SK-MEL-5 (cell line): ENCODE measurements around the gene ERG28. TPM values are rescaled to one million over a fixed set of nuclear protein-coding genes. Genes with fewer than 3 reads are reported as not detected.

Experiments used
- DNase-seq: peaks from one replicate; pipeline ENCODE4 v3.0.0-alpha.2; 2016; ENCODE audit warnings: low read depth, low spot score
- in situ Hi-C: cut with HindIII; loops from 2 replicates; pipeline ENCODE4 v1.10.0; 2016; ENCODE audit warnings: low sequenced_read_pairs, high pct_unique_total_duplicates, low pct_unique_long_range_greater_than_20kb
- total RNA-seq: library from RNA; depleted of rRNA; stranded (reverse); fragments of >200 nt; shearing (Covaris generic); gene quantifications from 2 replicates; pipeline ENCODE4 v1.2.3, GENCODE V29; 2014

The ERG28 gene
- total RNA-seq, 1 experiment from 2014 or later = 13.5 TPM

- no peak for DNase-seq
- in situ Hi-C loops = no loop called here
These were observed 19.8 kb downstream of the ERG28 start for GRCh38 chr14:75640876-75641275.

- in situ Hi-C loops = no loop called here
- DNase-seq = peak; percentile 47
These were observed 24.5 kb downstream of the ERG28 start for GRCh38 chr14:75636100-75636692.

GRCh38 chr14:75634848-75635247 lies 25.8 kb downstream of the ERG28 start:
- in situ Hi-C loops = no loop called here
- no peak for DNase-seq

- no peak for DNase-seq
These were observed 29.2 kb downstream of the ERG28 start for GRCh38 chr14:75631453-75631831.

GRCh38 chr14:75630695-75631452 lies 29.8 kb downstream of the ERG28 start:
- DNase-seq = no peak
- in situ Hi-C loops = no loop called here

More at GRCh38 chr14:75631453-75631831, 29.2 kb downstream of the ERG28 start:
- in situ Hi-C loops = no loop called here

GRCh38 chr14:75628816-75629215 lies 31.9 kb downstream of the ERG28 start:
- no peak for DNase-seq
- in situ Hi-C loops = no loop called here

GRCh38 chr14:75627406-75627805 lies 33.3 kb downstream of the ERG28 start:
- in situ Hi-C loops = no loop called here

GRCh38 chr14:75626863-75627262 lies 33.8 kb downstream of the ERG28 start:
- in situ Hi-C loops = no loop called here
- no peak for DNase-seq

More at GRCh38 chr14:75627406-75627805, 33.3 kb downstream of the ERG28 start:
- no peak for DNase-seq

- in situ Hi-C loops = no loop called here
These were observed 34.3 kb downstream of the ERG28 start for GRCh38 chr14:75626396-75626795.

GRCh38 chr14:75625034-75625433 lies 35.6 kb downstream of the ERG28 start:
- no peak for DNase-seq
- in situ Hi-C loops = no loop called here

More at GRCh38 chr14:75626396-75626795, 34.3 kb downstream of the ERG28 start:
- no peak for DNase-seq

- DNase-seq = no peak
- in situ Hi-C loops = no loop called here
These were observed 41.1 kb downstream of the ERG28 start for GRCh38 chr14:75619548-75619947.

- in situ Hi-C loops = no loop called here
These were observed 45.5 kb downstream of the ERG28 start for GRCh38 chr14:75615200-75615599.

GRCh38 chr14:75614179-75614578 lies 46.5 kb downstream of the ERG28 start:
- in situ Hi-C loops = no loop called here
- DNase-seq = no peak

More at GRCh38 chr14:75615200-75615599, 45.5 kb downstream of the ERG28 start:
- DNase-seq = no peak

- in situ Hi-C loops = no loop called here
These were observed 48.5 kb downstream of the ERG28 start for GRCh38 chr14:75612157-75612556.

GRCh38 chr14:75610834-75611233 lies 49.8 kb downstream of the ERG28 start:
- in situ Hi-C loops = no loop called here
- no peak for DNase-seq

More at GRCh38 chr14:75612157-75612556, 48.5 kb downstream of the ERG28 start:
- no peak for DNase-seq

- no peak for DNase-seq
- in situ Hi-C loops = no loop called here
These were observed 50.8 kb downstream of the ERG28 start for GRCh38 chr14:75609606-75610475.

GRCh38 chr14:75609116-75609515 lies 51.6 kb downstream of the ERG28 start:
- in situ Hi-C loops = no loop called here
- no peak for DNase-seq
